Measurements from ENCODE around the gene FBXL20.
"Not testable (repeated sequence)": the region's sequence is repeated elsewhere in the genome, so short reads cannot be mapped to it uniquely, and the experiment has no call there.

FBXL20 gene

DNA sequence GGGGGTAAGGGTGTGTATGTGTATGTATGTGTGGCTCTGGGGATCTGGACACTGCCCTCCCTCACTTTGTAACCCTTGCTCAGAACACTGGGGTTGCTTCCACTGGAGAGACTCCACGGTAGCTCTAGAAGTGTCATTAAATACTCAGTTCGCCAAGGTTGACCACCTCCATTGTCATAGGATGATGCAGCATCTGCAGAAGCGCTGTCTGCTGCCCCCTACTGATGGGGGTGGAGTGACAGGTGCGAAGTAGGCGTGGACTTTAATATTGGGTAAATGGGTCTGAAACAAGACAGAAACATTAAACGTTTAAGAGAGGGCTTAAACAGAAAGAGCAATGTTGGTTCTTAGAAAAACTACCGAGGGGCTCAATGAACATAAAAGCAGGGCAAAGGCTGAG is 140.1 kb downstream of the FBXL20 start:
- no peak for DNase-seq (ENCODE audit: low read depth in 1 of 2, low spot score in 1 of 2)

DNA sequence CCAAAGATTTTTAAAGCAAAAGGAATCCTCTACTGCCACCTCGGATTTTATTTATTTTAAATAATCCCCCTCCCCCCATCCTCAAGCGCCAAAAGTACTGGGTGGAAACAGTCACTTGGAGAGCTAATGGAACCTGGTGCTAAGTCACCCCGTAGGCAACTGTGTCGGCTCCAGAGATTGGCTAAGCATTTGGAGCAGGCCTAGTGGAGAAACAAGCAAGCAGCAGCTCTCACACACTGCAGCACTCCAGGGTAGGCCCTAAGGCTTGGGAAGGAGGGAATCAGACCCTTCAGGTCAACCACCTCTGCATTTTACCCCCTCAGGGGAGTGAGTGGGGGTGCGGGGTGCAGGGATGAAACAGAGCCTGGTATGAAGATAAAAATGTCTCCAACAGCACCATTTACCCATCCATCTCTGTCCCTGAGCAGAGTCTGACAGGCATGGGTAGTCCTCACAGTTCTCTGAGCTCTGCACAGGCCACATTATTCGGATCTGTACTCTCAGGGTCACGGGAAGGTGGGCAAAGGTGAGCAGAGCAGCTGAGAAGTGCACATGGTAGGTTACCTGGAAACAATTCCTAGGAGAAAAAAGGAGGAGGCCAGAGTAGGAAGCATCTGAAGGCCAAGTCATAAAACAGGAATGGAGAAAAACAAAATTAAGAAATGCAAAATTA is 148.5 kb downstream of the FBXL20 start:
- no peak for DNase-seq (ENCODE audit: low read depth in 1 of 2, low spot score in 1 of 2)

DNA sequence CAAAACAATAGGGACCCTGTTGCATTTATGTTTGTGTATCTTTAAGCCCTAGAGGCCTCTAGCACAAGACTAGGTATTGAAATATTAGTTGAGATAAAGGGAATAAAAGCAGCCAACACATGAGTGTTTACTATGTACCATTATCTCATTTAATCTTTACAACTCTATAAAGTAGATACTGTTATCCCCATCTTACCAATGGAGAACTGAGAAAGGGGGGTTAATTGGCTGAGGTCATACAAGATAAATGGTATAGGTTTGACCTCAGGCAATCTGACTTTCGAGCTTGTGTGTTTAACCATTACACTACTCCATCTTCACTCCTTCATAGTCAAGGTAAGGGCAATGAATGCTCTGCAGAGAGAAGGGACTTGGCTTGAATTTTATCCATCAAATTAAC is 149.4 kb downstream of the FBXL20 start:
- DNase-seq (ENCODE audit: low read depth in 1 of 2, low spot score in 1 of 2): no peak

DNA sequence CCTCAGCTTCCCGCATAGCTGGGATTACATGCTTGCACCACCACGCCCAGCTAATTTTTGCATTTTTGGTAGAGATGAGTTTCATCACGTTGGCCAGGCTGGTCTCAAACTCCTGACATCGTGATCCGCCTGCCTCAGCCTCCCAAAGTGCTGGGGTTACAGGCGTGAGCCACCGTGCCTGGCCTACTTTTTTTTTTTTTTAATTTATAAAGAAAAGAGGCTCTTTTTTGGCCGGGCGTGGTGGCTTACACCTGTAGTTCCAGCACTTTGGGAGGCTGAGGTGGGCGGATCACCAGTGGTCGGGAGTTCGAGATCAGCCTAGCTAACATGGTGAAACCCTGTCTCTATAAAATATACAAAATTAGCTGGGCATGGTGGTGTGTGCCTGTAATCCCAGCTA is 151.3 kb downstream of the FBXL20 start:
- DNase-seq (ENCODE audit: low read depth in 1 of 2, low spot score in 1 of 2): not testable (repeated sequence)

DNA sequence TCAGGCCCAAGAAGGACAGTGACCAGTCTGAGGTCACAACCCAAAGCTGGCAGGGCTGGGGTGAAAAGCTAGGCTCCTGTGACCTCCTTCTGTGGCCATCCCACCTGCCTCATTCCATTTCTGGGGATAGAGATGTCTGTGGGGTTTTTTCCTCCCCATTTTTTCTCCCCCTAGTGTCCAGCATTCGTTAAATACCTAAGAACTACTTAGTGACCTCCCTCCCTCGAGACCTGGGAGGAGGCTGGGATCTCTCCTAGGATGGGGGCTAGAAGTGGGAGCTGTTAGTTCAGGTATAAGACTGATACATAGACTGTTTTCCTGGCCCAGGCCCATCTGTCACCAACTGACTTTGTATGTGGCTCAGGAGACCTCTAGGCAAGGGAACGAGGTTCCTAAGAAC is 155.2 kb downstream of the FBXL20 start:
- no peak for DNase-seq (ENCODE audit: low read depth in 1 of 2, low spot score in 1 of 2)

DNA sequence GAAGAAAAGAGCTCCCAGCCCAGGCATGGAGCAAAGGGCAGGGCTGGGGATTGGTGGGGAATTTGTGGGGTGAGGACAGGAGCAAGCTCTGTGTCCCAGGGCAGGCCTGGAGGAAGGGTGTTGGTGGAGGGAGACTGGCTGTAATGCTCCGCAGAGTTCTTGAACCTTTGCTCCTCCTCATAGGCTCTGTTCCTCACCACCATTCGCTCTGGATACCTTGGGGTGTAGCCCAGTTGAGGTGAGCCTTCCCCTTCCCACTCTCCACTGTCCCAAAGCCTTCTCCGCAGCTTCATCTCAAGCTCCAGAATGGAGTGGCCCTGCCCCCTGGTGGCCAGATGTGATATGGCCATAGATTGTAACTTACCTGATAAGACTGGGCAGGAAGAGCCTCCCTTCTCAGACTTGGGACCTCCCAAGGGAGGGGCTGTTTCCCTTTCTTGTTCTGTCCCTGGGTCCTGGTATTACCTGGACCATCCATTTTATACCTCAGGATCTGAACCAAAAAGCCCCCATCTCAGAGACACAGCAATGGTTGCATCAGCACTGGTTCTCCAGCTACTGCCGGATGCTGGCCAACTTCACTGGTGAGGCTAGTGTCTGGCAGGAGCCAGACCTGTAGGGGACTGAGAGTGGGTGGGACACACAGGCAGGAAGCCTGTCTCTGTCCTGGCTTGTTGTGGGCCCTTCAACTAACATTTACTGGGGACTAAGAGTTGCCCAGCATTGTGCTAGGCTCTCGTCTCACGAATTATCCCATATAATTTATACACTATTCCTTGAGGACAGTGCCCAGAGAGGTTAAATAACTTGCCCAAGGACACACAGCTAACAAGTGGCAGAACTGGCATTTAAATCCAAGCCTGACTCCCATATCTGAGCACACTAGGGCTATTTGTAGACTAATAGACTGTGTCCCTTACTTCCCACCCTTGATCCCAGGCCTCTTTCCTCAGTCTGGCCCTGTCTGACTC is 156.5 kb downstream of the FBXL20 start:
- peak; percentile 71 to 81 for DNase-seq (ENCODE audit: low read depth in 1 of 2, low spot score in 1 of 2)

DNA sequence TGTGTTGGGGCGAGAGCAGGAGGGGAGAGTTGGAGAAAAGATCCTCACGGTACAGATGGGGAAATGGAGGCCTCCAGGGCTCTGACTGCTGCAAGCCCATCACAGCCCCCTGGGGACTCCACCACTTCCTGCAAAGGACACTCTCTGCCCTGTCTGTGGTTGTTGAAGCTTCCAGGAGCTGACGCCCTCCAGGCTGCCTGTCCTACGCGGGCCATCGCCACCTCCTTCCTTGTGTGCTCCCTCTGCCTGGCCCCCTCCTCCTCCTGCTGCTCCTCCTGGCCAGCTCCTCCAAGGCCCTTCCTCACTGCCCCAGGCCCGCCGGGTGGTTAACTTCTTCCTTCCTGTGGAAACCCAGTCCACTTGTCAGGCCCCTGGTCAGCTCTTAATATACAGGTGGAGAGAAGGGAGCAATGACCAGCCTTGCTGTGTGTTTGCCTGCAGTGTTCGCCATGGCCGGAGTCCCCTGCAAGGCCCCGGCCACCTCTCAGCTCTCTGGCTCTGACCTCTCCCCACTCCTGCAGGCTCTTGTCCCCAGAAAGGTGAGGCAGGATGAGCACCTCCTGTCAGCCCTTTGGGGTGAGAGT is 157.3 kb downstream of the FBXL20 start:
- DNase-seq (ENCODE audit: low read depth in 1 of 2, low spot score in 1 of 2): no peak

DNA sequence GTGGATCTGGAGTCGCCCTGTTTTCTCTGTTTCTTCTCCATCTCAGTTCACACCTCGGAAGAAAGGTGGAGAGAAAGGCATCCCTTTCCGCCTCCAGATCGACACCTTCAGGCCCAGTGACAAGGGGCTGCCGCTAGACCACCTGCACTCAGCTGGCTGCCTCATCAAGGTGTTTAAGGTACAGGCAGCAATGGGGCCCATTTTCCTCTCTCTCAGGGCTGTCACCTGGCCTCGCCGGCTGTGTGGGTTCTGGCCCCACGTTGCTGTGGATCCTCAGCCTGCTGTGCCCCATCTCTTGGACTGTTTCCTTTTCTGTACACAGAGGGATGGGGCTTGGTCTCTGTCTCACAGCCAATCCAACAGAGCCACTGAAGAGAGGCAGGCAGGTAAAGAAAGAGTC is 158.3 kb downstream of the FBXL20 start:
- no peak for DNase-seq (ENCODE audit: low read depth in 1 of 2, low spot score in 1 of 2)

DNA sequence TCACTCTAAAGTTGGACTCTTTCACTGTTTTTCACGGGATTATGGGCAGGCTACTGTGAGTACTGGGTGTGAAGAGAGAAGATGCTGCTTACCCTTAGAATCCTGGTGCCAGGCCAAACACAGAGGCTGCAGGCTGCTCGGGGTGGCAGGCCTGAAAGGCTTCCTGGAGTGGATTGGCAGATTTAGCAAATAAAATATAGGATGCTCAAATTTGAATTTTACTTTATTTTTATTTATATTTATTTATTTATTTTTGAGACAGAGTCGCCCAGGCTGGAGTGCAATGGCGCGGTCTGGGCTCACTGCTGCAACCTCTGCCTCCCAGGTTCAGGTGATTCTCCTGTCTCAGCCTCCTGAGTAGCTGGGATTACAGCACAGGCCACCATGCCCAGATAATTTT is 160.8 kb downstream of the FBXL20 start:
- no peak for DNase-seq (ENCODE audit: low read depth in 1 of 2, low spot score in 1 of 2)

DNA sequence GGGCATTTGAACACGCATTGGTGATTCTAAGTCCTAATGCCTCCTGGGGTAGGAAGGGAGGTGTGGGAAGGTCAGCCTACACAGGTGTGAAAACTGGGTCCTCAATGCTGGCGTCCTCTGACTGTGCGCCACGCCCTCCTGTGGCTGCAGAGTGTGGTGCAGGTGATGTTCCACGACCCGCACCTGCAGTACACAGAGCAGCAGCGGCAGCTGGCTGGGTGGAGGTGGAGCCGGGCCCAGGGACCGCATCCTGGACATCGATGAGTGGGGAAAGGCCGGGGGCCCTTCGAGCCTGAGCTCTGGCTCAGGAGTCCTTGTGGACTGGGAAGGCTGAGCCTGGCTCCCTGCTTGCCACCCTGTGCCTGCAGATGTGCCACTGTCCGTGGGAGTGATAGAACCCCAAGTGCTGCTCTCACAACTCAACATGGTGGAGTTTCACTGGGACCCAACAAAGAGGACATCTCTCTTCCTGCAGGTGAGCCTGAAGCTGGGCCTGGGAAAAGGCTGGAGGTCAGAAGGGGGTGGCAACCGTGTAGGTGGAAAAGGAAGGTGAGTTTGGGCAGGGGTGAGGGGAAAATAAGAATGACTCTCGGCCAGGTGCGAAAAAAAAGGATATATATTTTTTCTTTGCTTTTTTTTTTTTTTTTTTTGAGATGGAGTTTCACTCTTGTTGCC is 161.6 kb downstream of the FBXL20 start:
- DNase-seq (ENCODE audit: low read depth in 1 of 2, low spot score in 1 of 2): peak; percentile 40 to 50

DNA sequence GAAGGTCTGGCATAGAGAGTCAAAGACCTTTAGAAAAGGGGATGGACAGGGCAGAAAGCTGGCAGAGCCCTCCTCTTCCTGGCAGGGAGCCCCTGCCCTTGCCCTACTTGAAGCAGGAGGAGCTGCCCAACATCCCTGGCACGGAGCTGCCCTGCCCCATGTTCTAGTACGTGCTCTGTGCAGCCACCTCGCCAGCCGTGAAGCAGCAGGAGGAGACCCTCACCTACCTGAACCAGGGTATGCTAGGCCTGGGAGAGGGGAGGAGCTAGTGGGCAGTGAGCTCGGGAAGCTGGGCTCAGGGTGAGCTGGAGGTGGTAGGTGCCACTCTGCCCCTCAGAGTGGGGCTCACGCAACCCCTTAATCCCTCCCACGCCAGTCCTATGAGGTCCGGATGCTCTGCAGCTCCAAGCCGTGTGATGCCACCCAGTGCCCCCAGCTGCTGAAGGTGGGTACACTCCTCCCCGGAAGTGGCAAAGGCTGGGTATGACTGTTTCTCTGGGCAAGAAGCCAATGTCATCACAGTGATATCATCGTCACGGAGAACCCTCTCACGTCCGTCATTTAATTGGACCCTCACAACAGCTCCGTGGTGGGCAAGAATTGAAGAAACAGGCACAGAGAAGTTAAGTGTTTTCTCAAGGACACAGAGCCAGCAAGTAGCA is 163.0 kb downstream of the FBXL20 start:
- peak; percentile 30 to 64 for DNase-seq (ENCODE audit: low read depth in 1 of 2, low spot score in 1 of 2)

DNA sequence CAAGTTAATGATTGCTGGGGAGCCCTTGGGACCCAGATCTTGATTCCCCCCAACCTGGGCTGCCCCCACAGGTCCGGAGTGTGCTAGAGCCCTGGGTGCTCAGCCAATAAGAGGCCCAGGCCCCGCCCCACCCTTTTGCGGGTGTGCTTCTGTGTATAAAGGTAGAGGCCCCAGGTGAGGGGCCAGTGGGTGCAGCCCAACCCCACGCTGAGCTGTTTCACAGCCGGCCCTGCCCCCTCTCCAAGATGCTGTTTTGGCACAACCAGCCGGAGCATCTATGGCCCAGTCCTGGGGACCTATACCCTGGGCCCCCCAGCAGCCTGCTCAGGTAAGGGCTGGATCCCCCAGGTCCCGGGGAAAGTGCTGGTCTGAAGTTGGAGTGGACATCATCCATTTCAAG is 163.8 kb downstream of the FBXL20 start:
- DNase-seq (ENCODE audit: low read depth in 1 of 2, low spot score in 1 of 2): no peak

DNA sequence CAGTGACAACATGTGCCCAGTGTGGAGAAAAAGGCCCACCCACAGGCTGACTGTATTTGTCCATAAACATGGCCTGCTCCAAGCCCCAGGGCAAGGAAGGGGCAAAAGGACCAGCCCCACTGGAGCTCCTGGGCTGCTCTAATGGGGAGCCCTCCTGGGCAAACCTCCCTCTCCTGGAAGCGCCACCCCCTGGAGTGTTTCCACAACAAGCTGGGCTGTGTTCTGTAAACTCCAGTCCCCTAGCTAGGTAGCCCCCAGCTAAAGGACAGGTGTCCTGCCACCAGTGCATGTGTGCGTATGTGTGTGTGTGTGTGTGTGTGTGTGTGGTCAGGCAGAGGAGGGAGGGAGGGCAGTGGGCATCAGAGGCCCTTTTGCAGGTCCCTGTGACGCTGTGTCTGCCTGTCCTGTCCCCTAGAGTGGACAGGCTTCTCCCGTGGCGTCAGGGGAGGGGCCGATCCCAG is 164.4 kb downstream of the FBXL20 start:
- no peak for DNase-seq (ENCODE audit: low read depth in 1 of 2, low spot score in 1 of 2)

DNA sequence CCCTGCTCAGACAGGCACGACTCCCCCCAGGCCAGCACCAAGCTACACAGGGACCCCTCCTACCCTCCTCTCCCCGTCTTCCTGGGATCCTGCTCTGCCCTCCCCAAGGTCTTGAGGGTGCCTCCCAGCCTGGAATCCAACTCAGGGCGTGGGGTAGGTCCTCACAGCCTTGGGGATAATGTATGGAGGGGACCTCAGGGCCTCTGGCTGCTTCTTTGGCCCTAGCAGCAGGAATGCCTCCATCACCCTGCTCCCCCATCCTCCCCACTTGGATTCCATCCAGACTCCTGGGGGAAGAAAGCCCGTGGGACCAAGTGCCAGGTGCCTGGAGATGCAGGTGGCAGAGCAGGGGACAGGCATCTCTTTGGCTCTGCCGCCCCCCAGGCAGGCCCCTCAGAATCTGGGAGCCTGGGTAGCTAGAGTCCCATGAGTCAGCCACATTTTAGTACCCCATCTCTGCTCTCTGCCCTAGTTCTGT is 164.9 kb downstream of the FBXL20 start:
- no peak for DNase-seq (ENCODE audit: low read depth in 1 of 2, low spot score in 1 of 2)

DNA sequence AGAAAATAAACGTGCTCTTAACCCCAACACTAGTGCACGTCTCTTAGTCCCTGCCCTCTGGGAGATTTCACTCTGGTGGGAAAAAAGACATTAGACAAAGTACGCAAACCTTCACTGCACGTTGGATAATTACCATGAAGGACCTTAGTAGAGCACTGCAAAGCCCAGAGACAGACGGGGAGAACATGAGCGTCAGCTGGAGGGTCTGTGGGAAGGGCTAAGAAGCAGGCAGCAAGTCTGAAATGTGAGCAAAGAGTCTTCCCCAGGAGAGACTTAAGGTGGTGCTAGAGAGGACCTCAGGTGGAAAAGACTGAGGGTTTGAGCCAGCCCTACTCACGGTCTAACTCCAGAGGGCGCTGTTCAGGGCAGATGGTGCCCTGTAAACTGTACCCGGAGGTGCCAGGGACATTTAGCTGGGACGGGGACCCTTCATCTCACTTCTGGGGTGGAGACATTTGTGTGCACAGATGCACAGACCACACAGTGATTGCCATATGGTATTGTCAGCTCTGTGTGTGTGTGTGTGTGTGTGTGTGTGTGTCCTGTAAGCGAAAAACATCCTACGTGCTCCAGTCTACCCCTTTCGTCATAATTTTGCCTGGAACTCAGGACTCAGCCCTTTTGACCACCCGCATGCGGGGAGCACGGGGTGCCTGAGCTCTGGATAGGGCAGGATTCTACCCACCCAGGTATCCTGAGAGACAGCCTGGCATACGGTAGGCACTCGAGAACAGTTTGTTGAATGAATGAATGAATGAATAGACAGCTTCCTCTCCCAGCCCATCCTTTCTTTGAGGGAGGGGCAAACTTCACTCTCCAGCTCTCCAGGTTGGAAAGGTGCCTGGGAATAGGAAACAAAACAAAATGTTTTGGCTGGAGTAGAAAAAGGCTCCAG is 165.6 kb downstream of the FBXL20 start:
- DNase-seq (ENCODE audit: low read depth in 1 of 2, low spot score in 1 of 2): peak in 1 of 2 donors; percentile 17

DNA sequence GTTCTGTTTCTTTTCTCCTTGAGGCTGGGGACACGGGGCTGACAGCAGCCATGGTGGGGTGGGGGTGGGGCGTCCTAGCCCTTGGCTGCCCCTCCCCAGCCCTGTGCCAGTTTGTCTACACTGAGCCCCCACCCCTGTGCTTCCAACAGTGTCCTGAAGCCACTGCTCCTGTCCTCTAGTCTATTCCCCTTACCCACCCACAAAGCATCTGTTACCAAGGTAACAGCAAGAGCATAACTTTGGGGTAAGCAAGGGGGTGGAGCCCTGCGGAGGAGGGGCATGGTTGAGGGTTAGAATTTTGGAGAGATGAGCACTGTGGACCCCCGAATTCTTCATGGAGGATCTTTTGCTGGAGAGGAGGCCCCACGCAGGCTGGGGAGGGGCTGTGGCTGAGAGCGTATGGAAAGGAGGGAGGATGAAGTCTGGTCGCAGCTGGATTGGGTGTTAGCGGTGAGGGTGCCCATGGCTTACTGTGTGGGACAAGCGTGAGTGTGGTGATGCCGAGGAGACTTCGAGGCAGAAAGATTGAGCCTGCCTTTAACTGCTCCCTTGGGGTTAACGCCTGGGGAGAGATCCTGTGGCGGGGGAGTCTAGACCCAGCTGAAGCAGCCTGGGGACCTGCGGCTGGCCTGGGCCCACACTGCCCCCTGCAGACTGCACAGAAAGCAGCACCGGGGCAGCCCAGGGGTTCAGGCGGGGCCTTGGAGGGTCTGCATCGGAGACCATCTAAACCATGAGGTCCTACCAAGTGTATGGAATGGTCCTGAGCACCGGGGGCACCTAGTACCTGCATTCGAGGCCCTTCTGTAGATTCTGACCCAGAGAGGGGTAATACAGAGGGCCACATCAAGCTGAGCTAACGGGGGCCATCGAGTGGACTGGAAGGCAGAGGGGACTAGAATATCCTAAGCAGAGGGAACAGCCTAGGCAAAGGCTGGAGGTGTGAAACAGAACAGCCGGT is 169.6 kb downstream of the FBXL20 start:
- peak in 1 of 2 donors; percentile 33 for DNase-seq (ENCODE audit: low read depth in 1 of 2, low spot score in 1 of 2)

DNA sequence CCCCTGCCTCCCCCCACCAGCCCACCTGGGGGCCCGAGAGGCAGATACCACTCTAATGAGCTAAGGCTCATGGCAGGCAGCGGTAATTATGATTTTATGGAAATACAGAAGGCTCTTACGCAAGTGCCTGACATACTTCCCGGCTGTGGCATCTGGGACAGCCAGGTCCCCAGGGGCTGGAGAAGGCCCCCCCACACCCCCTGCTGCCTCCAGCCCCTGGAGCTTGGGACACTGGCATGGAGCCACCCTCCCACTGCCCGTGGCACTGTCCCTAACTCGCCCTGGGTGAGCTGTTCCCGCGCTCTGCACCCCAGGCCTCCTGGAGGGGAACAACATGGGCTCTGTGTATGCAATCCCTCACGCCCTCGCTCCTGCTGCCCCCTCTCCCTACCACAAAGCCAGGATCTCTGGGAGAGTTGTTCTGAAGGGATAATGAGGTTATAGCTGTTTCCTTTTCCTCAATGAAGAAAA is 170.3 kb downstream of the FBXL20 start:
- no peak for DNase-seq (ENCODE audit: low read depth in 1 of 2, low spot score in 1 of 2)

DNA sequence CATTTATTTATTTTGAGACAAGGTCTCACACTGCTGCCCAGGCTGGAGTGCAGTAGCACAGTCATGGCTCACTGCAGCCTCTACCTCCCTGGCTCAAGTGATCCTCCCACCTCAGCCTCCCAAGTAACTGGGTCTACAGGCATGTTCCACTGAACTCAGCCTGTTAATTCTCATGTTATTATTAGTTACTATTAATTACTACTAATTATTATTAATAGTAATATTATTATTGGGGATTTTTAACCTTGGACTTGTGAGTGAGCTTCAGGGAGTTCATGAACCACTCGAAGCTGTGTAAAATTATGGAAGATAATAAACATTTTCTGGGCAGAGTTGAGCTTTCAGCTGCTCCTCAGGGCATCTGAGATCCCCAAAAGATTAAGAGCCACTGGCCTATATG is 171.1 kb downstream of the FBXL20 start:
- no peak for DNase-seq (ENCODE audit: low read depth in 1 of 2, low spot score in 1 of 2)
